ENCODE measurements around the gene TIAM2.

The TIAM2 gene

DNA sequence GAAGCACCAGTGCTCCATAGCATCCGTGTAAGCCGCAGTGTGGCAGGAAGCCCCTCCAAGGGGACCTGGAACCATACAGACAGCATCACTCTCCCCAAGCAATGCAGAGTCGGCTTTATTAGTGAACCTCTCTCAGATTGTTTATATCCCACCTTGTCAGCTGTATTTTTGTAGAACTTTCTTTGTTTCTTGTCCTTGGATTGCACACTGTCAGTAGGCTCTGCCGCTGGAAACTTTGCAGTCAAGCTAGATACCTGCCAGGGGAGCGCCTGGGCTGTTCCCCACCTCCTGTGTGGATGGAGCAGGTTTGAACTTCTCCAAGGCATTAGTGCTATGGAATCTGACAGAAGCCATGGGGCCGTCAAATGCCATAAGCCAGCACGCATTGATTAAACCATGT lies 250.1 kb downstream of the TIAM2 start:
- DNase-seq = no peak

GRCh38 chr6:155245831-155246230 lies 250.7 kb downstream of the TIAM2 start:
- DNase-seq = no peak

DNA sequence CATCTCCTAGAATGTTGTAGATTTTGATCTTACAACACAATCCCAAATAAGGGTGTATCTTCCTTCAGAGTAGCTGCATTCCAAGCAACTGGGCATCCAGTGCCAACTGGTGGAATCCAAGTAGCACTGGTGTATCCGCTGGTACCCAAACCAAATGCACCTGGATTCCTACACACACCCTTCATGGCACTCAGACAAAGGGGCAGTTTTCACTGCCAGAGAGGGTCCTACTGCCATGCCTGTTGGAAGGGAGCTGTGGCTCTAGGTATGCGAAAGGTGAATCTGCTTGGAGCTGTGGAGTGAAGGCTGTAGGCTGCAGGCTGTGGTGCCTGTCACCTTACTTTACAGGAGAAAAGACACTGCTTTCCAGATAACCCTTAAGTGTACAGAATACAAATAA lies 251.7 kb downstream of the TIAM2 start:
- no peak for DNase-seq

DNA sequence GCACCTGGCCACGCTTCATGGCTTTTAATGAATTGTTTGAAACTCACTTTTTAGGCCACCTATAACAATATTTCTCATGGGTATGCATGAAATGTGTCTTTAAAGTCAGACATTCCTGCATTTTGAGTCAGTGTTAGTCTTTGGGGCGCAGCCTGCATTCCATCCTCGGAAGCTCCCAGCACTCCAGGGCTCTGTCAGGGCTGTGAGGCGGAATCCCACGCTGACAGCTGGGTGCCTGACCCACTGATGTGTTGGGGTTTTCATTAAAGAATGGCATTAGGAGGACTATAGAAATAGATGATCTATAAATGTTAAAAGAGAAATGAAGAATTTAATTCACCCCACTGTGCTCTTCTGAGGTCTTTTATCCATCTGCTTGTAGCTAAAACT lies 252.5 kb downstream of the TIAM2 start:
- no peak for DNase-seq

GRCh38 chr6:155248008-155249001 lies 253.2 kb downstream of the TIAM2 start:
- no peak for DNase-seq

- no peak for DNase-seq
These were observed 255.7 kb downstream of the TIAM2 start for GRCh38 chr6:155250701-155251381.

- DNase-seq = no peak
These were observed 257.5 kb downstream of the TIAM2 start for GRCh38 chr6:155252581-155252980.

DNA sequence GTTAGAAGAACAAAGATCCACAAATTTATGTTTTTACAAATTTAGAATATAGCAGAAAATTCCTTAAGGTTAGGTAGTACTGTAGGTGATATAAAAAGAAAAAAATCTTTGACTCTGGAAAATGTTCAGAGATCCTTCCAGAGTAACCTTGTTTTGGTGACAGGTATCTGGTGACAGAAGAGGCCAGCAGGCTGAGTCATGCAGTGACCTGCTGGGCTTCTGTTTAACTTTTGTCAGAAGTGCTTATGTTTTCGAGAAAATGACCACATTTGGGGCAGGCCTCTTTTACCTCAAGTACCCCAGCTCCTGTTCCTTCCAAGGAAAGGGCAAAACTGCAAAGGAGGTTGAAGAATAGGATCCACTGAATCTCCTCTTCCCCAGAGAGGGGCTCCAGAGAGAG lies 258.2 kb downstream of the TIAM2 start:
- DNase-seq = no peak

DNA sequence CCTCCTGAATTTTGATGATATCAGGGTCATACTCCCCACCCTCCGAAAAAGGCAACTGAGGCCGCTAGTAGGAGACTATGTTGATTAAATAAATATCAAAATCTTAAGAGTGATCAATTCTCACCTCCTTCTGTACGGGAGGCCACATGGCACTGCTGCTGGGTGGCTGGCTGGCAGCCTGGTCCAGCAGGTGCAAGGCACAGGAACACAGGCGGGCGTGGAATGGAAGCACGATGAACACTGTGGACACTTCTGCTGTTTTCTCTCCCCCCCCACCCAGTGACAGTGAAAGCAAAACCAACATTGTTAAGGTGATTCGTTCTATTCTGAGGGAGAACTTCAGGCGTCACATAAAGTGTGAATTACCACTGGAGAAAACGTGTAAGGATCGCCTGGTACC lies 259.0 kb downstream of the TIAM2 start:
- no peak for DNase-seq

GRCh38 chr6:155256122-155256795 lies 261.1 kb downstream of the TIAM2 start:
- DNase-seq = no peak

DNA sequence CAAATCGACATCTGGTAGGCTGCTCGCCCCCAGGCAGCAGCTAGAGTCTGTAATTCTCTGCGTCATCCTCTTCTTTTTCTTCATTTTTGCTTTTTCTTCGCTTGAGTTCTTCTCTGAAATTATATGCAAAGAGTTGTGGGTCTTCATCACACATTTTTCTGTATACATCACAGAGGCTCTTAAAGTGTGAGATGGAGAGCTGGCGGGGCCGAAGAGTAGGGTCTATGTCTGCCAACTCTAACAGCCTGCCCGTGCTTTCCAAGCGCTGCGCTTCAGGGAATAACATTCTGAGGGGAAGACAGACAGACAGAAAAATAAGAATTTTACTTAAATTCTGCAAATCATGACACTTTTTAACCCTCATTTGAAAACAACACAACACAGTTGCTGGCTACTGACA lies 262.7 kb downstream of the TIAM2 start:
- no peak for DNase-seq

GRCh38 chr6:155259204-155259603 lies 264.1 kb downstream of the TIAM2 start:
- DNase-seq = no peak

DNA sequence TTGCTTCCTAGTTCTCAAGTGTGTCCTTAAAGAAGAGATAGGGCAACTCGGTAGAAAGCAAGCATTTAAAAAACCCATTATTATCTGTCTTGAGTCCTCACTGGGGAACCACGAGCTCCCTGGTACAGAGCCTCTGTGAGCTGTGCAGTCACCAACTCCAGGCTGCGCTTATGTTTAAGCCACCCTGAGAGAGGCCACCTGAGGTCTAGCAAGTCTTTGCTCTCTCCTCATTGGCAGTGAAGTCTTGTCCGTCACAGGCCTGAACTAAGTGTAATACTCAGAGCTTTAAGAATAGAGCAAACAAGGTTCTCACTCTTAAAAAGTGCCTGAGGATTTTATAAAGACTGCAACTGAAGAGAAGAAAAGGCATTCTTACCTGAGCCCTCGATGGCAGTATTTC lies 264.8 kb downstream of the TIAM2 start:
- no peak for DNase-seq

- DNase-seq = no peak
These were observed 265.6 kb downstream of the TIAM2 start for GRCh38 chr6:155260686-155261085.

DNA sequence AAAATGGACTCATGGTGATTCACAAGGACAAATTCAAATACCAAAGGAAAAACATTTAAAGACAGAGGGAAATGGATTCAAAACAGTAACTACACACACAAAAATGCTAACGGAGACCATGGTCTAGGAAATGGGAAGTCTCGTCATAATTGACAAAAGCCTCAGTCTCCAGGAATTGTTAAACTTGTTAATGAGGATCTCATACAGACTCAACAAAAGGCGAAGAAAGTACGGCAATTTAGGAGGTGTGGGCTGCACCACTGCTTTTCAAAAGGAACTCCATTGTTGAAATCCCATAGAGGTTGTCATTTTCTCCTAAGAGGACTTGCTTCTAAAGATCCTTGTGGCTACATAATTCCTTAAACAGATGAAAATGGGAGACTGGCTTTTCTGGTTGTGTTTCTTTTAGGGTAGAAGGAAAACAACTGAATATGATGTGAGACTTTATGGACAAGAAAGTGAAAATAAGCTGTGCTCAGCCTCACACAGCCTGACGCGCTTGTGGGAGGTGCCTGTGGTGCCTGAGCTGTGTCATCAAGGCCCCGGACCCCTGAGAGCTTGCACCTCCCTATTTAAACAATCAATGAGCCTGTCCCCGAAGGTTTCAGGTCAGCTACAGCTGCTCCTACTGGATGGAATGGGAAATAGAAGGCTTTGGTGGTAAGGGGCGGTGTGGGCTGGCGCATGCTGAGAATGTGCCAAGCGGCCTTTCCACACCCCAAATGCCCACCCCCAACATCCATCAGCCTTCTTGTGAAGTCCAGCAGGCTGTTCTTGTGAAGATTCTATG lies 266.2 kb downstream of the TIAM2 start:
- DNase-seq = no peak

DNA sequence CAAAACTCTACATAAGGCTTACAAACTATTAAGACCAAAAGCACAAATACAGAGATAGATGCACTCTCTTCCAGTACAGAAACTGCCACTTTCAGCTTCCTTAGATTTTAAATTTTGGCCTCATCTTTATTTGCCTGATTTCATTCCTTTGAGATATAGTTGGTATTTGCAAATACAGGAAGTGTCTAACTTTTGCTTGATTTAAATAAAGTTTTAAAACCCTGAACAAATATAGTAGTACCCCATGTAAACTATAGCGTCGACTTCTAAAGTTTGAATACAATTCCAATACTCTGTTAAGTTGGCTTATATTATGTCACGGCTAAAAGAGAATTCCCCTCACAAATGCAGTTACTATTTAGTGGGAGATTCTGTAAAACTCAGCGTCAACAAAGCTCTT lies 267.5 kb downstream of the TIAM2 start:
- DNase-seq = no peak

DNA sequence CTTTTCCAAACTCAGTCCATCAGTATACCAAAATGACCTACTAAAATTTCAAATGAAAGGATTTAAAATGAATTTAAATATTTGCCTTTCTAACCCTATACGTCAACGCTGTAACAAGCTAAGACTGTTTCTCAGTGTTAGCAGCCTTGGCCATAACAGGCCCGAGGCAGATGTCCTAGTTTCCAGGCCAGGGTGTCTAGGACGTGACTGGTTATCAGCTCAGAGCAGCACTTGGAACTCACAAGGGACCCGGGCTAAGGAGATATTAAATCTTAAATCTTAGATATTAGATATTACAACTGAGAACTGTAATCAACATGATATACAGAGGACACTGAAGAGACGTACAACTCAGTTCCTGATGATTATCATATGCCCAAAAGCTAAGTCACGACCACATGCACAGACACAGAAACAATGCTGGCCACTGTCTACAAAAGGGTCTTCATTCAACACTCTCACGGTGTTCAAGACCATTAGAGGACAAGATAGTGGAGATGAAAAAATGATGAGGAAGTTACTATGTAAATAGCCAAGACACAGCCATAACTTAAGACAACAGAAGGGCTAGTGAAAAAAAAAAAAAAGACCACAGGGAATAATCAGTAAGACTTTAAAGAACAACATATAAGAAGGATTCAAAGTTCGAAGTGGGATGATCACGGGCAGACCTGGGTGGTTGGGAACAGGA lies 268.4 kb downstream of the TIAM2 start, which contains the start of gene CLDN20:
Gene CLDN20, plus strand, starts transcription at position 641 of the 691 bp plus-strand sequence. CDS start 11,707 bp downstream, outside the sequence.
- DNase-seq = no peak

DNA sequence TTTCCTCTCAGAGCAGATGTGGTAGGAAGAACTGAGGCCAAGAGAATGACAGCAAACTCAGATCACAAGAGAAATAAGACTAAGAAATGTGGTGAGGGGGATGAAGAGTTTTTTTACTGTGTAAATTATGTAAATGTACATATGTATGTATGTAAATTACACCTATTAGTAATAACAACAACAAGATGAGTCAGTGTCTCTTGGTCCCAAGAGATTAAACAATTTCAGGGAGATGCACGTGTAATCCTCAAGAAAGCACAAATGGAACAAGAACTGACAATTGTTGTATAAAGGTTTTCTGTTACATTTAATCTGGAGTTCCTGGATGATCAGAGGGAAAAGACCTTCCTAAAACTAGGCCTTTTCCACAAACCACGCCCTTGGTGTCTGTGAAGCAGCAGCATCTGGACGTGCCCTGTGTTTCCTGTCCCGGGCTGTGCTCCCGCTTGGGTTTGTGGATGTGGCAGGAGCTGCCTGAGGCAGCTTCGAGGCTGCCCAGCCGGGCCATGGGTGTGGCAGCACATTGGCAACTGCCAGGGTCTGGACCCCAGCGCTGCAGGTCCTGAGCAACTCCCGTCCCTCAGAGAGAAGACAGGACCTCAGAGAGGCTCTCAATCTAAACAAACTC lies 269.7 kb downstream of the TIAM2 start:
- no peak for DNase-seq

- DNase-seq = no peak
These were observed 270.9 kb downstream of the TIAM2 start for GRCh38 chr6:155265843-155266535.

DNA sequence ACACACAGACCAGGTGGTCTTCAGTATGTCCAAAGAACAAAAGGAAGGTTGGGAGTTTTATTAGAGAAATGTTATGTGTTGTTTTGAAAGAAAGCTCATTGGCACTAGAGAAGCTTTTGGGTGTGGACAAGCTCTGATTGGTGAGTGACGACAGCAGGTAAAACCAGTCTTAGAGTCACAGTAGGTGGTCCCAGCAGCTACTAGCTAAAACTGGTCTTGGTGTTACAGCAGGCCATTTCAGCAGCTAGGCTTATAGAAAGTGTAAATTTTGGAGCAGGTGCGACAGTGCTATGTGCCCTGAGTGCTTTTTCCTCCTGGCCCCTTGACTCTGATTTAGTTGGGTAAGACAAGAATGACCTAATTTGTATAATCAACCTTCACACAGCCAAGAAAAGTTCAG lies 272.3 kb downstream of the TIAM2 start:
- no peak for DNase-seq

All from COR-L47 (cell line).